ENCODE results near the gene FGD2.

GRCh38 chr6:36963451-36964290 is 41.8 kb upstream of the FGD2 start:
- no peak for TF ChIP-seq EP300 (IDR thresholded peaks at IDR 0.05; ENCODE audit: low read length)
- no peak for TF ChIP-seq YBX1 (IDR thresholded peaks at IDR 0.05)
- no peak for TF ChIP-seq FOXP4 (CRISPR knock-in tag; IDR thresholded peaks at IDR 0.05; ENCODE audit: borderline replicate concordance)
- TF ChIP-seq MED1 (CRISPR knock-in tag; IDR thresholded peaks at IDR 0.05; ENCODE audit: borderline replicate concordance) = no peak
- no peak for TF ChIP-seq FOXA1 (IDR thresholded peaks at IDR 0.05; ENCODE audit: borderline replicate concordance)
- TF ChIP-seq THAP12 (CRISPR knock-in tag; IDR thresholded peaks at IDR 0.05) = no peak
- no peak for TF ChIP-seq EZH2 (IDR thresholded peaks at IDR 0.05; ENCODE audit: borderline replicate concordance, low read depth, low read length)
- no peak for TF ChIP-seq ESRRA (IDR thresholded peaks at IDR 0.05; ENCODE audit: borderline replicate concordance, low read depth)
- TF ChIP-seq HDGF (IDR thresholded peaks at IDR 0.05) = no peak
- TF ChIP-seq PHF8 (IDR thresholded peaks at IDR 0.05; ENCODE audit: borderline replicate concordance, low read length) = no peak
